Endodermal cell (in vitro differentiated cells): ENCODE data around the gene CHN2. TPM values are rescaled to one million over a fixed set of nuclear protein-coding genes. Genes with fewer than 3 reads are reported as not detected.

ENCODE experiments used
- DNase-seq: peaks from one replicate; pipeline ENCODE4 v3.0.0-alpha.2; 2017
- H3K27ac ChIP-seq: 2 replicates; pipeline ENCODE4 v1.5.1; 2013; ENCODE audit warnings: mild to moderate bottlenecking, low read depth, low read length, moderate library complexity
- H3K27me3 ChIP-seq: 2 replicates; pipeline ENCODE4 v1.6.1; 2013; ENCODE audit warnings: mild to moderate bottlenecking, low read length, moderate library complexity; ENCODE audit not compliant: insufficient read depth, control insufficient read depth, poor library complexity, severe bottlenecking
- H3K36me3 ChIP-seq: 2 replicates; pipeline ENCODE4 v1.7.0; 2013; ENCODE audit warnings: mild to moderate bottlenecking, low read length, moderate library complexity; ENCODE audit not compliant: control insufficient read depth, insufficient read depth
- H3K4me1 ChIP-seq: one replicate; pipeline ENCODE4 v1.7.0; 2013; ENCODE audit warnings: low read length; ENCODE audit not compliant: control insufficient read depth, insufficient read depth
- H3K4me3 ChIP-seq: 2 replicates; pipeline ENCODE4 v1.5.1; 2013; ENCODE audit warnings: mild to moderate bottlenecking, low read length, moderate library complexity
- H3K9ac ChIP-seq: 2 replicates; pipeline ENCODE4 v1.6.1; 2013; ENCODE audit warnings: mild to moderate bottlenecking, low read length, moderate library complexity; ENCODE audit not compliant: poor library complexity, severe bottlenecking; ENCODE audit errors: extremely low read depth
- H3K9me3 ChIP-seq: 2 replicates; pipeline ENCODE4 v1.6.1; 2013; ENCODE audit warnings: mild to moderate bottlenecking, low read length, moderate library complexity; ENCODE audit not compliant: control insufficient read depth
- H3K27ac Mint-ChIP-seq: 2 replicates; pipeline ENCODE4 v1.8.0; 2020; ENCODE audit warnings: mixed read lengths
- H3K27me3 Mint-ChIP-seq: 2 replicates; pipeline ENCODE4 v1.8.0; 2021; ENCODE audit warnings: mild to moderate bottlenecking, mixed read lengths; ENCODE audit not compliant: insufficient read depth
- H3K36me3 Mint-ChIP-seq: 2 replicates; pipeline ENCODE4 v1.8.0; 2020; ENCODE audit warnings: low read depth, mixed read lengths
- H3K4me1 Mint-ChIP-seq: 2 replicates; pipeline ENCODE4 v1.8.0; 2020; ENCODE audit warnings: mixed read lengths
- H3K4me3 Mint-ChIP-seq: 2 replicates; pipeline ENCODE4 v1.8.0; 2020; ENCODE audit warnings: mild to moderate bottlenecking, moderate library complexity, mixed read lengths
- H3K9me3 Mint-ChIP-seq: 2 replicates; pipeline ENCODE4 v1.8.0; 2020; ENCODE audit warnings: mild to moderate bottlenecking, mixed read lengths
- WGBS, 2 experiments: methylation state at CpG; one replicate each; pipeline versions ENCODE4 v1.1.5 to v1.1.7; 2013; ENCODE audit warnings: missing lambda C conversion rate in 2 of 2, mixed read lengths in 1 of 2; ENCODE audit not compliant: insufficient coverage in 1 of 2, insufficient read length in 1 of 2; 5-methylcytosine and 5-hydroxymethylcytosine counted together
- total RNA-seq, 2 donors: library from RNA; stranded (reverse); fragmentation: NEBNext Ultra II Directional in 1 of 2; extraction: Animal tissue kit (Norgen Biotek cat#: 25700) in 1 of 2; gene quantifications; 2 replicates in 1 of 2; 3 replicates in 1 of 2; pipeline ENCODE4 v1.2.1, GENCODE V29; 2021
- TF ChIP-seq, protein P1 (sequence below): fragments of 200-600 bp; sonication (generic); conservative IDR thresholded peaks from 2 replicates; pipeline ENCODE4 v1.5.0; 2021; ENCODE audit warnings: antibody characterized with exemption, mild to moderate bottlenecking

CHN2 gene
- total RNA-seq, 2 donors from 2014 or later, result 14.0 to 14.1 TPM

DNA sequence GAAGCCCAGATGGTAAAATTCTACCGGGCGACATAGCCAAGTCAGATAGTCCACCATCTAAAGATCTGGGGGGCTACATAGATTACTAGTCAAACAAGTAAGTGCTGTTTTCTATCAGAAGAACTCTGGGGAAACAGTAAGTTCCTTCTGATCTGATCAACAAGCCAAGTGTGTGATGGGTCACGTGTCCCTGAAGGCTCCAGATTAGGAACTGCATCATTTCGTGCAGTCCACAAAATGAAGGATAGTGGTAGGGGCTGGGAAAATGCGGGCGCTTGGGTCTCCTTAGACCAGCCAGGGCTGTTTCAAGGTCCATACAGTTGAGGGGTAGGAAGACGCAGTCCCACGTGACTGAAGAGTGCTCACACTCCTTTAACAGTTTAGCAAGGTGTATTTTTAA is 1.8 kb upstream of the CHN2 start:
- peaks cover 37% of the 10 kb centered on the region for H3K27me3 ChIP-seq
- Mint-ChIP-seq H3K27ac (no peak overlapping the region), H3K4me3 (peak overlapping the region; percentile 66), H3K9me3 (no peaks in the 10 kb centered on the region), H3K4me1 (peaks cover 71% of the 10 kb centered on the region), H3K27me3 (peaks cover 49% of the 10 kb centered on the region), H3K36me3 (no peaks in the 10 kb centered on the region)
- TF ChIP-seq, protein P1, sequence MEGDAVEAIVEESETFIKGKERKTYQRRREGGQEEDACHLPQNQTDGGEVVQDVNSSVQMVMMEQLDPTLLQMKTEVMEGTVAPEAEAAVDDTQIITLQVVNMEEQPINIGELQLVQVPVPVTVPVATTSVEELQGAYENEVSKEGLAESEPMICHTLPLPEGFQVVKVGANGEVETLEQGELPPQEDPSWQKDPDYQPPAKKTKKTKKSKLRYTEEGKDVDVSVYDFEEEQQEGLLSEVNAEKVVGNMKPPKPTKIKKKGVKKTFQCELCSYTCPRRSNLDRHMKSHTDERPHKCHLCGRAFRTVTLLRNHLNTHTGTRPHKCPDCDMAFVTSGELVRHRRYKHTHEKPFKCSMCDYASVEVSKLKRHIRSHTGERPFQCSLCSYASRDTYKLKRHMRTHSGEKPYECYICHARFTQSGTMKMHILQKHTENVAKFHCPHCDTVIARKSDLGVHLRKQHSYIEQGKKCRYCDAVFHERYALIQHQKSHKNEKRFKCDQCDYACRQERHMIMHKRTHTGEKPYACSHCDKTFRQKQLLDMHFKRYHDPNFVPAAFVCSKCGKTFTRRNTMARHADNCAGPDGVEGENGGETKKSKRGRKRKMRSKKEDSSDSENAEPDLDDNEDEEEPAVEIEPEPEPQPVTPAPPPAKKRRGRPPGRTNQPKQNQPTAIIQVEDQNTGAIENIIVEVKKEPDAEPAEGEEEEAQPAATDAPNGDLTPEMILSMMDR, result no peak
- no peak overlapping the region for H3K27ac ChIP-seq
- H3K36me3 ChIP-seq, result no peaks in the 10 kb centered on the region
- 88 to 98% methylated on average over 8 of the region's 8 CpGs for WGBS, 2 experiments
- DNase-seq, result no peak
- H3K9ac ChIP-seq, result no peak overlapping the region
- no peak overlapping the region for H3K4me3 ChIP-seq
- no peaks in the 10 kb centered on the region for H3K9me3 ChIP-seq
- H3K4me1 ChIP-seq, result peaks cover 25% of the 10 kb centered on the region

DNA sequence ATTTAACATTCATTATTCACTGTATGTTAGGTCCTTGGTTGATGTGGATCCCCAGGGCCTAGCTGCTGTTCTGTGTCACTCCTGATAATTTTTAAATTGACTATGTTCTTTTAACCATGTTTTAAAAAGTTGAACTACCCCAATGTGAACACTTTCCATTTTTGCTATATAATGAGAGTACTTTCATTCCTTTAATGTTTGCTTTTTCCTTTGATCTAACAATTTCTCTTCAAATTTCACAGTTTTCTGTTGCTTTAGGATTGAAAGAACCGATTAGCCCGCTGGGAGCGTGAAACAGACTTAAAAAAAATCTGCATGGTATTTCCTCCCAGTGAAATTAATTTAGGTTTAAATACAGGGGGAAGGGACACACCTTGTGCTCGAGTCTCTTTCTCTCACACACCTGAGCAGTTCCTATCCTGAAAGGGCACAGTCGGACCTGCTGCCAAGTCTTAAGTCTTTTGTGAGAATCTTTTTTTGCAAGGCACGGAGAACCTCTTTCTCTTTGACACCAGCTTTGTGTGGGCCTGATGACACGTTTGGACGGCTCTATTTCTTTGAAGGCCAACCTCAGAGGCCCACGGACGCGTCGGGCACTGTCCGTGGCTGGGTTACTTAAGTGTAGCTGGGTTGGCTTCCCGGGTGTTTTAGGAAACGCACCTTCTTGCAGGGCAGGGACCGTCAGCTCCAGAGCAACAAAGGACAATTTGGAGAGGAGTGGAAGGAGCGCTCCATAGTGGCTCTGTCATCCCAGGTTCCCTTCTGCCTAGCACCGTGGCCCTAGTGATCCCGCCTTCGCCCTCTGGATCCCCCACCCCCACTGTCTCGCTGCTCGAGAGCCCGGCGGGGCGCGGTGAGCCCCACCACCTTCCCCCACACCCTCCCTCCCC is 1.0 kb upstream of the CHN2 start:
- peak overlapping the region; percentile 66 for H3K4me3 Mint-ChIP-seq
- no peak overlapping the region for H3K27ac Mint-ChIP-seq
- DNase-seq, result peak; percentile 75
- no peak overlapping the region for H3K27ac ChIP-seq
- H3K4me1 Mint-ChIP-seq, result peaks cover 74% of the 10 kb centered on the region
- H3K9me3 Mint-ChIP-seq, result no peaks in the 10 kb centered on the region
- H3K27me3 Mint-ChIP-seq, result peaks cover 53% of the 10 kb centered on the region
- peaks cover 37% of the 10 kb centered on the region for H3K27me3 ChIP-seq
- no peak overlapping the region for H3K9ac ChIP-seq
- TF ChIP-seq, protein P1, result no peak
- no peaks in the 10 kb centered on the region for H3K9me3 ChIP-seq
- H3K4me1 ChIP-seq, result peaks cover 25% of the 10 kb centered on the region
- no peaks in the 10 kb centered on the region for H3K36me3 ChIP-seq
- whole genome bisulfite sequencing, 2 experiments, result 9 to 31% methylated on average over 3 to 25 of the region's 26 CpGs
- no peaks in the 10 kb centered on the region for H3K36me3 Mint-ChIP-seq
- H3K4me3 ChIP-seq, result peak overlapping the region; percentile 83

DNA sequence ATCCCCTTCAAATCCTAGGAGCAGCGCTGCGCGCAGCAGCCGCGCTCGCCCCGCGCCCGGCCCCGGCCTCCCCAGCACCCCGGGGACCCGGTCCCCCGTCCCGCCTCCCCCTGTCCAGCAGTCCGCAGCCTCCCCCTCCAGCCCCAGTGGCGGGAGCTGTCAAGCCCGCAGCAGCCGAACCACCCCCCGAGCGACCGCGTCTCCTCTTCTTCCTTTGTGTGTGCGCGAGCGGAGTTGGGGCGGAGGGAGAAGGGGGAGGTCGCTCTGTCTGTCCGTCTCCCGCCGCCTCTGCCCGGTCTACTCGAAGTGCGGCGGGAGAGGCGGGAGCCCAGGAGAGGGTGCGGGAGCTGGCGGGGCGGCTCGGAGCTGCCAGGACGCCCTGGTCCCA is 375 bp upstream of the CHN2 start:
- peaks cover 37% of the 10 kb centered on the region for H3K27me3 ChIP-seq
- Mint-ChIP-seq H3K27ac (no peak overlapping the region), H3K4me3 (peak overlapping the region; percentile 66), H3K27me3 (peaks cover 55% of the 10 kb centered on the region), H3K9me3 (no peaks in the 10 kb centered on the region), H3K36me3 (no peaks in the 10 kb centered on the region), H3K4me1 (peaks cover 75% of the 10 kb centered on the region)
- TF ChIP-seq, protein P1, result no peak
- H3K9ac ChIP-seq, result peak overlapping the region; percentile 32
- peak; percentile 77 for DNase-seq
- H3K4me3 ChIP-seq, result peak overlapping the region; percentile 83
- no peak overlapping the region for H3K27ac ChIP-seq
- H3K4me1 ChIP-seq, result peaks cover 25% of the 10 kb centered on the region
- WGBS, 2 experiments, result 0 to 1% methylated on average over 4 to 40 of the region's 40 CpGs
- H3K9me3 ChIP-seq, result no peaks in the 10 kb centered on the region
- H3K36me3 ChIP-seq, result no peaks in the 10 kb centered on the region
